CD14-positive monocyte (primary cell): ENCODE results near the gene CTRB1. TPM values are rescaled to one million over a fixed set of nuclear protein-coding genes. Genes with fewer than 3 reads are reported as not detected.

Experiments
- DNase-seq, 3 donors: peaks; one replicate each; pipeline ENCODE4 v3.0.0-alpha.2; 2011 to 2022
- H2AFZ ChIP-seq: 2 replicates; pipeline ENCODE4 v1.6.0; 2012; ENCODE audit warnings: mild to moderate bottlenecking, low read depth, low read length, inconsistent platforms; ENCODE audit not compliant: insufficient read depth, poor library complexity, severe bottlenecking
- H3K27ac ChIP-seq, 2 donors: 1 replicate in 1 of 2; 2 replicates in 1 of 2; pipeline ENCODE4 v1.5.1; 2012 to 2013; ENCODE audit warnings: low read length in 2 of 2, control low read depth in 1 of 2, inconsistent platforms in 1 of 2, low read depth in 1 of 2, mild to moderate bottlenecking in 1 of 2
- H3K27me3 ChIP-seq, 2 donors: one replicate each; pipeline versions ENCODE4 v1.6.0 to v1.6.1; 2011 to 2013; ENCODE audit warnings: low read length in 2 of 2; ENCODE audit not compliant: control insufficient read depth in 2 of 2, insufficient read depth in 2 of 2
- H3K36me3 ChIP-seq, 2 donors: replicated peaks in 1 of 2; 1 replicate in 1 of 2; 2 replicates in 1 of 2; pipeline versions ENCODE4 v1.5.1 to v1.6.1; 2012 to 2013; ENCODE audit warnings: low read length in 2 of 2, control low read depth in 1 of 2, inconsistent platforms in 1 of 2, mild to moderate bottlenecking in 1 of 2; ENCODE audit not compliant: insufficient read depth in 2 of 2, control insufficient read depth in 1 of 2
- H3K4me1 ChIP-seq, 2 donors: 1 replicate in 1 of 2; 2 replicates in 1 of 2; pipeline versions ENCODE4 v1.5.1 to v1.6.1; 2012 to 2013; ENCODE audit warnings: low read length in 2 of 2, control low read depth in 1 of 2, inconsistent platforms in 1 of 2, mild to moderate bottlenecking in 1 of 2, moderate library complexity in 1 of 2; ENCODE audit not compliant: insufficient read depth in 2 of 2, control insufficient read depth in 1 of 2
- H3K4me2 ChIP-seq: replicated peaks from 2 replicates; pipeline ENCODE3; 2012; ENCODE audit warnings: low read length, moderate library complexity, mild to moderate bottlenecking; ENCODE audit not compliant: poor library complexity, severe bottlenecking; ENCODE audit errors: extremely low read depth
- H3K4me3 ChIP-seq, 3 experiments: fragments of 200-600 bp in 1 of 3; sonication (generic) in 1 of 3; replicated peaks in 1 of 3; 1 replicate in 2 of 3; 2 replicates in 1 of 3; pipeline ENCODE4 v1.5.1; 2011 to 2013; ENCODE audit warnings: low read length in 3 of 3, mild to moderate bottlenecking in 3 of 3, control low read depth in 2 of 3, low read depth in 2 of 3, inconsistent platforms in 1 of 3, moderate library complexity in 1 of 3
- H3K79me2 ChIP-seq: 2 replicates; pipeline ENCODE4 v1.6.0; 2012; ENCODE audit warnings: mild to moderate bottlenecking, control low read depth, inconsistent platforms, low read length, moderate library complexity; ENCODE audit not compliant: insufficient read depth
- H3K9ac ChIP-seq: 2 replicates; pipeline ENCODE4 v1.6.0; 2017; ENCODE audit warnings: low read length, mild to moderate bottlenecking; ENCODE audit not compliant: insufficient read depth, poor library complexity, severe bottlenecking
- H3K9me3 ChIP-seq, 2 donors: replicated peaks in 1 of 2; 1 replicate in 1 of 2; 2 replicates in 1 of 2; pipeline versions ENCODE4 v1.5.1 to v1.6.1; 2012 to 2013; ENCODE audit warnings: low read length in 2 of 2, control low read depth in 1 of 2; ENCODE audit not compliant: control insufficient read depth in 1 of 2, insufficient read depth in 1 of 2
- H4K20me1 ChIP-seq: 2 replicates; pipeline ENCODE4 v1.6.0; 2012; ENCODE audit warnings: mild to moderate bottlenecking, low read length, control low read depth, moderate library complexity; ENCODE audit not compliant: insufficient read depth
- H3K27ac Mint-ChIP-seq, 7 donors: one replicate each; pipeline ENCODE4 v1.8.0; 2020; ENCODE audit warnings: mild to moderate bottlenecking in 7 of 7, mixed read lengths in 7 of 7, moderate library complexity in 6 of 7, inconsistent platforms in 2 of 7
- H3K27me3 Mint-ChIP-seq, 3 donors: one replicate each; pipeline ENCODE4 v1.8.0; 2021 to 2022; ENCODE audit warnings: low read depth in 3 of 3, mild to moderate bottlenecking in 3 of 3, mixed read lengths in 3 of 3, moderate library complexity in 3 of 3, inconsistent platforms in 1 of 3
- H3K36me3 Mint-ChIP-seq, 2 donors: one replicate each; pipeline ENCODE4 v1.8.0; 2020; ENCODE audit warnings: mixed read lengths in 2 of 2, inconsistent platforms in 1 of 2, mild to moderate bottlenecking in 1 of 2
- H3K4me1 Mint-ChIP-seq: one replicate; pipeline ENCODE4 v1.8.0; 2020; ENCODE audit warnings: mild to moderate bottlenecking, mixed read lengths
- H3K4me3 Mint-ChIP-seq, 2 donors: one replicate each; pipeline ENCODE4 v1.8.0; 2020; ENCODE audit warnings: mild to moderate bottlenecking in 2 of 2, mixed read lengths in 2 of 2, moderate library complexity in 1 of 2
- H3K9me3 Mint-ChIP-seq, 7 donors: one replicate each; pipeline ENCODE4 v1.8.0; 2020 to 2022; ENCODE audit warnings: mixed read lengths in 7 of 7, mild to moderate bottlenecking in 6 of 7, moderate library complexity in 6 of 7, inconsistent platforms in 2 of 7
- CTCF ChIP-seq: fragments of 200-600 bp; IDR thresholded peaks from one replicate; pipeline ENCODE4 v1.8.0; 2022; ENCODE audit warnings: antibody characterized with exemption, mild to moderate bottlenecking
- WGBS: methylation state at CpG from one replicate; pipeline ENCODE4 v1.1.5; 2013; ENCODE audit warnings: missing lambda C conversion rate; ENCODE audit not compliant: insufficient coverage; 5-methylcytosine and 5-hydroxymethylcytosine counted together
- intact Hi-C, 2 donors: fragments of 100-400 bp; cut with micrococcal nuclease; formaldehyde crosslinking; loops; one replicate each; pipeline versions ENCODE4 v1.15.0 to v1.15.1; 2023
- polyA plus RNA-seq, 3 donors: library from polyadenylated mRNA; depleted of rRNA in 1 of 3; unstranded in 2 of 3; stranded (reverse) in 1 of 3; fragments of 300-500 nt in 2 of 3; fragments of >200 nt in 1 of 3; fragmentation: Illumina TruSeq in 2 of 3; gene quantifications; 1 replicate in 2 of 3; 2 replicates in 1 of 3; pipeline ENCODE4 v1.2.3, GENCODE V29; 2012 to 2021

The CTRB1 gene
- polyA plus RNA-seq, 3 donors = not detected

- H4K20me1 ChIP-seq = no peaks in the 10 kb centered on the region
- H3K4me3 ChIP-seq = no peak overlapping the region
- Mint-ChIP-seq H3K27ac (no peak overlapping the region), H3K4me3 (peak overlapping the region in 1 of 2 donors; percentile 28), H3K9me3 (no peaks in the 10 kb centered on the region), H3K36me3 (no peaks in the 10 kb centered on the region), H3K27me3 (peaks cover 60 to 78% (median 62%) of the 10 kb centered on the region in 3 donors), H3K4me1 (peaks cover 4% of the 10 kb centered on the region)
- WGBS = 97% methylated on average over 5 of the region's 13 CpGs
- intact Hi-C loops = no loop called here
- no peaks in the 10 kb centered on the region for H3K4me1 ChIP-seq
- no peak overlapping the region for H3K9ac ChIP-seq
- no peak overlapping the region for H3K4me2 ChIP-seq
- no peak overlapping the region for H3K27ac ChIP-seq
- TF ChIP-seq CTCF = no peak
- H2AFZ ChIP-seq = no peak overlapping the region
- peaks cover 10 to 40% of the 10 kb centered on the region in 2 donors for H3K27me3 ChIP-seq
- H3K36me3 ChIP-seq = no peaks in the 10 kb centered on the region
- no peaks in the 10 kb centered on the region for H3K79me2 ChIP-seq
- no peak for DNase-seq
- no peaks in the 10 kb centered on the region for H3K9me3 ChIP-seq
Measured at GRCh38 chr16:75202069-75202590, 16.7 kb upstream of the CTRB1 start.

GRCh38 chr16:75203096-75203495 is 15.7 kb upstream of the CTRB1 start:
- Mint-ChIP-seq H3K4me1 (peaks cover 4% of the 10 kb centered on the region), H3K36me3 (no peaks in the 10 kb centered on the region), H3K4me3 (no peak overlapping the region), H3K9me3 (peaks cover 0 to 3% (median 0%) of the 10 kb centered on the region in 7 donors), H3K27me3 (peaks cover 54 to 78% (median 59%) of the 10 kb centered on the region in 3 donors), H3K27ac (no peak overlapping the region)
- Histone ChIP-seq H3K4me3 (no peak overlapping the region), H3K9ac (no peak overlapping the region), H3K9me3 (no peaks in the 10 kb centered on the region), H3K4me1 (no peaks in the 10 kb centered on the region), H3K4me2 (no peak overlapping the region), H2AFZ (no peak overlapping the region), H4K20me1 (no peaks in the 10 kb centered on the region), H3K36me3 (no peaks in the 10 kb centered on the region), H3K27ac (no peak overlapping the region), H3K27me3 (peaks cover 2 to 31% of the 10 kb centered on the region in 2 donors), H3K79me2 (no peaks in the 10 kb centered on the region)
- 98% methylated on average over 8 of the region's 12 CpGs for WGBS
- DNase-seq = no peak
- TF ChIP-seq CTCF = no peak
- intact Hi-C loops = no loop called here
